ENCODE measurements around the gene KAZALD1.

KAZALD1 gene

GRCh38 chr10:101080933-101081931 is 19.4 kb downstream of the KAZALD1 start:
- TF ChIP-seq CTCF (conservative IDR thresholded peaks at IDR 0.05; ENCODE audit: control insufficient read depth, insufficient read depth, low read depth, low read length) = no peak

DNA sequence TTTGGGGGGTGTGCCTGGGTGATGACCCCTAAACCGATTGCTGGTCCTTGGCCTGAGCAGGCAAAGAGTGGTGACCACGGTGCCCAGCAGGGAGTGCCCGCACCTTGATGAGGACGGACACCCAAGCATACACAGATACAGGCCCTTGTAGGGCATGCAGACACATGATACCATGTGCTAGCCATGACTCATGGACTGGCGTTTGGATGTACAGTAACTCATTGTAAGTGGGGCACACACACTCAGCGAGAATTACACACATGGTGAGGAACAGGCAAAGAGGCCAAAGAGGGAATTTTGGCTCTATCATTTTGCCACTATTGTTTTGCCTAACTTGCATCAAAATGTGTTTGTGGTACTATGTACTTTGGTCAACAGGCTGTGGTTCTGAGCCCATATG is 24.1 kb downstream of the KAZALD1 start:
- H3K4me3 ChIP-seq (ENCODE audit: control insufficient read depth, low read depth, low read length) = no peak overlapping the region
- peak; percentile 15 for DNase-seq (ENCODE audit: low read depth)
- no peak for TF ChIP-seq CTCF (conservative IDR thresholded peaks at IDR 0.05; ENCODE audit: control insufficient read depth, insufficient read depth, low read depth, low read length)

More at GRCh38 chr10:101080933-101081931, 19.4 kb downstream of the KAZALD1 start:
- peak; percentile 18 for DNase-seq (ENCODE audit: low read depth)
- no peak overlapping the region for H3K4me3 ChIP-seq (ENCODE audit: control insufficient read depth, low read depth, low read length)

- no peak for DNase-seq (ENCODE audit: low read depth)
- no peak for TF ChIP-seq CTCF (conservative IDR thresholded peaks at IDR 0.05; ENCODE audit: control insufficient read depth, insufficient read depth, low read depth, low read length)
- no peak overlapping the region for H3K4me3 ChIP-seq (ENCODE audit: control insufficient read depth, low read depth, low read length)
Measured at GRCh38 chr10:101087376-101087775, 25.6 kb downstream of the KAZALD1 start.

GRCh38 chr10:101087965-101088364 is 26.2 kb downstream of the KAZALD1 start:
- no peak for TF ChIP-seq CTCF (conservative IDR thresholded peaks at IDR 0.05; ENCODE audit: control insufficient read depth, insufficient read depth, low read depth, low read length)
- no peak for DNase-seq (ENCODE audit: low read depth)
- no peak overlapping the region for H3K4me3 ChIP-seq (ENCODE audit: control insufficient read depth, low read depth, low read length)

DNA sequence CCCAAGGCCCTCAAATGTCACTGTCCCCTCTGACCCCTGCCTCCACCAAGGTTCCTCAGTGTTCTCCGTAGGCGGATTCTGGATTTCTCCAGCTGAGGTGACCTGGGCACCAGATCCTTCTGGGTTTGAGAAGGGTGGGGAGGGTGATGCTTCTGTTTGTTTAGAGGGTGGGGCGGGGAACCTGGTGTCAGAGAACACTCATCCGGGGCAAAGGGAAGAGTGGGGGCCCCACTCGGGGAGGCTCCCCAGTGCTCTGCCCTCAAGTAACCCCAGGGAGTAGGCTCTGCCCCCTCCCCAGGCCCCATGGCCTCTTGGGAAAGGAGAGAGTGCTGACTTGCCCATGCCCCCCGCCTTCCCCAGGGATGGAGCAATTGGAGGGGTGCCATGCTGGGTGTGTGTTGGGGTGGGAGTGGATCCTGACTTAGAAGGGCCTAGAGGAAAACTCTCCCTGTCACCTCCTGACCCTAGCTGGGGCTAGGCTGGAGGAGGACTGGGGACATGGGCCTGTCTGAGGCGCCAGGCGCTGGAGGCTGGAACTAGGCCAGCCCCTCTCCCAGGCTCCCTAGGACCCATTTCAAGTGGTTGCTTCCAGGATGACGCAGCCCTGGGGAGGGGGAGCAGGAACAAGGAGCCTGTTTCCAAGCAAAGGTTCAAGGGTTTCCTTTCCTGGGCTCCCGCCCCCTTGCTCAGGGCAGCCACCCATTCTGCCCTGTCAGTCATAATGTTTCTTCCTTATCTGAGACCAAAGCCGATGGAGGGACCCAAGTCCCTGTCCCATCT is 27.9 kb downstream of the KAZALD1 start:
- TF ChIP-seq CTCF (conservative IDR thresholded peaks at IDR 0.05; ENCODE audit: control insufficient read depth, insufficient read depth, low read depth, low read length) = no peak
- no peak for DNase-seq (ENCODE audit: low read depth)
- no peak overlapping the region for H3K4me3 ChIP-seq (ENCODE audit: control insufficient read depth, low read depth, low read length)

GRCh38 chr10:101090597-101090996 is 28.8 kb downstream of the KAZALD1 start:
- DNase-seq (ENCODE audit: low read depth) = no peak
- H3K4me3 ChIP-seq (ENCODE audit: control insufficient read depth, low read depth, low read length) = no peak overlapping the region
- no peak for TF ChIP-seq CTCF (conservative IDR thresholded peaks at IDR 0.05; ENCODE audit: control insufficient read depth, insufficient read depth, low read depth, low read length)

Data from fibroblast of mammary gland (primary cell).